ENCODE data around the gene CXorf65.

CXorf65 gene

DNA sequence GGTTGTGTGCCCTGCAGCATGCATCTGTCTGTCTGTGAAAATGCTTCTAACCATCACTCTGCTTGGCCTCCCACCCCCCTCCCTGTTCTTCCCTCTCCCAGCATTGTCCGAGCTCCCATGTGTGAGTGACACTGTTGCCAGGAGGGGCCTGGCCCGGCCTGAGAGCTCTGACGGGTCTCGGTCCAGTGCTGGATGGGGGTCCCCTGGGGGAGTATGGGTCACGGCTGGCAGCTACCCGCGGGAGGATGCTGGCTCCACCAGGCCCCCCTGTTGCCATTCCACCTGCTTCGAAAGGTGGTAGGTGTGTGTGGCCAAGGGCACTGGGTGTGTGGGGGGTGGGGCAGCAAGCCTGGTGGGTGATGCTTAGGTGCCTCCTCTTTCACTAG lies 41.7 kb upstream of the CXorf65 start:
- Histone ChIP-seq H3K36me3 (ENCODE audit: insufficient read depth, low read length) (no peaks in the 10 kb centered on the region), H2AFZ (ENCODE audit: low read depth, low read length) (no peak overlapping the region), H3K9me3 (ENCODE audit: insufficient read depth, low read length, severe bottlenecking) (no peaks in the 10 kb centered on the region), H3K27ac (ENCODE audit: low read length) (no peak overlapping the region), H3K9ac (ENCODE audit: low read depth, low read length) (no peak overlapping the region), H3K4me3 (ENCODE audit: low read depth in 1 of 2, low read length in 2 of 2) (no peak overlapping the region), H3K4me2 (ENCODE audit: insufficient read depth, low read length) (no peak overlapping the region), H3K79me2 (ENCODE audit: insufficient read depth, low read length) (no peaks in the 10 kb centered on the region), H3K27me3 (ENCODE audit: insufficient read depth, low read length, poor library complexity) (no peaks in the 10 kb centered on the region), H4K20me1 (ENCODE audit: insufficient read depth, low read length) (no peaks in the 10 kb centered on the region), H3K4me1 (ENCODE audit: insufficient read depth, low read length) (no peaks in the 10 kb centered on the region)
- DNase-seq (no peak), ATAC-seq (ENCODE audit: insufficient read depth, low read depth) (no peak)
- TF ChIP-seq, protein P1, sequence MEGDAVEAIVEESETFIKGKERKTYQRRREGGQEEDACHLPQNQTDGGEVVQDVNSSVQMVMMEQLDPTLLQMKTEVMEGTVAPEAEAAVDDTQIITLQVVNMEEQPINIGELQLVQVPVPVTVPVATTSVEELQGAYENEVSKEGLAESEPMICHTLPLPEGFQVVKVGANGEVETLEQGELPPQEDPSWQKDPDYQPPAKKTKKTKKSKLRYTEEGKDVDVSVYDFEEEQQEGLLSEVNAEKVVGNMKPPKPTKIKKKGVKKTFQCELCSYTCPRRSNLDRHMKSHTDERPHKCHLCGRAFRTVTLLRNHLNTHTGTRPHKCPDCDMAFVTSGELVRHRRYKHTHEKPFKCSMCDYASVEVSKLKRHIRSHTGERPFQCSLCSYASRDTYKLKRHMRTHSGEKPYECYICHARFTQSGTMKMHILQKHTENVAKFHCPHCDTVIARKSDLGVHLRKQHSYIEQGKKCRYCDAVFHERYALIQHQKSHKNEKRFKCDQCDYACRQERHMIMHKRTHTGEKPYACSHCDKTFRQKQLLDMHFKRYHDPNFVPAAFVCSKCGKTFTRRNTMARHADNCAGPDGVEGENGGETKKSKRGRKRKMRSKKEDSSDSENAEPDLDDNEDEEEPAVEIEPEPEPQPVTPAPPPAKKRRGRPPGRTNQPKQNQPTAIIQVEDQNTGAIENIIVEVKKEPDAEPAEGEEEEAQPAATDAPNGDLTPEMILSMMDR (IDR thresholded peaks at IDR 0.05; ENCODE audit: borderline replicate concordance, extremely low read depth, low read length, poor library complexity, severe bottlenecking) = no peak
- TF ChIP-seq EZH2 (IDR thresholded peaks at IDR 0.05; ENCODE audit: borderline replicate concordance, low read depth, low read length, severe bottlenecking) = no peak

DNA sequence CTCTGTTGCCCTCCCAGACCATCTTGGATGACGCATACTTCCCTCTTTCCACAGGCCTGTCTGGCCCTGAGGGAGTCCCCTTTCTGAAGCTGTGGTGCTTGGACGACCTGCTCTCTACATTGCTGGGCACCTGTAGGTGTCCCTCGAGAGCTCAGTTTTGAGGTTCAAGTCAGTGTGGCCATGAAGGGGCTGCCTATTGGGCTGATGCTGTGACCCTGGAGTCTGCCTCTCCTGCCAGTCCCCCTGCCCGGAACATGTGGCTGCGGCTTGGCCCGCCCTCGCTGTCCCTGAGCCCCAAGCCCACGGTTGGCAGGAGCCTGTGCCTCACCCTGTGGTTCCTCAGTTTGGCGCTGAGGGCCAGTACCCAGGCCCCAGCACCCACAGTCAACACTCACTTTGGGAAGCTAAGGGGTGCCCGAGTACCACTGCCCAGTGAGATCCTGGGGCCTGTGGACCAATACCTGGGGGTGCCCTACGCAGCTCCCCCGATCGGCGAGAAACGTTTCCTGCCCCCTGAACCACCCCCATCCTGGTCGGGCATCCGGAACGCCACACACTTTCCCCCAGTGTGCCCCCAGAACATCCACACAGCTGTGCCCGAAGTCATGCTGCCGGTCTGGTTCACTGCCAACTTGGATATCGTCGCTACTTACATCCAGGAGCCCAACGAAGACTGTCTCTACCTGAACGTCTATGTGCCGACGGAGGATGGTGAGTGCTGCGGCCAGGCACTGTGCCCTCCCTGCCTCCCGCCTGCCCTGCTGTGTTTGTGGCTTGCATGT lies 41.1 kb upstream of the CXorf65 start:
- no peaks in the 10 kb centered on the region for H3K27me3 ChIP-seq (ENCODE audit: insufficient read depth, low read length, poor library complexity)
- DNase-seq (no peak), ATAC-seq (ENCODE audit: insufficient read depth, low read depth) (no peak)
- H3K9me3 ChIP-seq (ENCODE audit: insufficient read depth, low read length, severe bottlenecking) = no peaks in the 10 kb centered on the region
- H3K4me3 ChIP-seq (ENCODE audit: low read depth in 1 of 2, low read length in 2 of 2) = no peak overlapping the region
- H3K36me3 ChIP-seq (ENCODE audit: insufficient read depth, low read length) = no peaks in the 10 kb centered on the region
- no peak overlapping the region for H3K9ac ChIP-seq (ENCODE audit: low read depth, low read length)
- no peaks in the 10 kb centered on the region for H3K79me2 ChIP-seq (ENCODE audit: insufficient read depth, low read length)
- H3K4me1 ChIP-seq (ENCODE audit: insufficient read depth, low read length) = no peaks in the 10 kb centered on the region
- no peak overlapping the region for H2AFZ ChIP-seq (ENCODE audit: low read depth, low read length)
- no peak overlapping the region for H3K4me2 ChIP-seq (ENCODE audit: insufficient read depth, low read length)
- no peaks in the 10 kb centered on the region for H4K20me1 ChIP-seq (ENCODE audit: insufficient read depth, low read length)
- TF ChIP-seq, protein P1 (IDR thresholded peaks at IDR 0.05; ENCODE audit: borderline replicate concordance, extremely low read depth, low read length, poor library complexity, severe bottlenecking) = no peak
- TF ChIP-seq EZH2 (IDR thresholded peaks at IDR 0.05; ENCODE audit: borderline replicate concordance, low read depth, low read length, severe bottlenecking) = no peak
- H3K27ac ChIP-seq (ENCODE audit: low read length) = no peak overlapping the region

DNA sequence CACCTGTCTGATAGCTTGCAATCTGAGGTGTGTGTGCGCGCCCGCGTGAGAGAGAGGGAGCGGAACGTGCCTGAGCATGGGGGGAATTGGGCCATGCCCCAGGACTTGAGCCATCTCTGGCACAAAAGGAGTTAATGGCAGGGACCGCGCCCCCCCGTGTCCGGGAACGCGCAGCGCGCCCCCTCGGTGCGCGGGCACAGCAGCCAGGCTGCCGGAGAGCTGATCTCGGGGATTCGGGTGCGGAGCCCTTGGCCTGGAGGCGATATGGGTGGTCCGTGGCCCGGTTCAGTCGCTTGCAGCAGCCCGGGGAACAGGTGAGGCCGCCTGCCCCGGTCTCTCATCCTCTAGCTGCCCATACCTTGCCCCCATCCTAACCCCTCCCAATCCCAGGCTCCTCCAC lies 38.1 kb upstream of the CXorf65 start, which contains the start of gene NLGN3:
NLGN3 (plus strand) TSS at position 191 of the 400 bp plus-strand sequence. CDS start 2,909 bp downstream, outside the sequence.
- H3K36me3 ChIP-seq (ENCODE audit: insufficient read depth, low read length) = peaks cover 18% of the 10 kb centered on the region
- no peak for DNase-seq
- no peak within 1 kb of the TSS for H3K4me2 ChIP-seq (ENCODE audit: insufficient read depth, low read length)
- no peak within 1 kb of the TSS for H2AFZ ChIP-seq (ENCODE audit: low read depth, low read length)
- TF ChIP-seq EZH2 (IDR thresholded peaks at IDR 0.05; ENCODE audit: borderline replicate concordance, low read depth, low read length, severe bottlenecking) = no peak
- TF ChIP-seq, protein P1 (IDR thresholded peaks at IDR 0.05; ENCODE audit: borderline replicate concordance, extremely low read depth, low read length, poor library complexity, severe bottlenecking) = no peak
- no peaks in the 10 kb centered on the region for H3K79me2 ChIP-seq (ENCODE audit: insufficient read depth, low read length)
- no peak within 1 kb of the TSS for H3K4me3 ChIP-seq (ENCODE audit: low read depth in 1 of 2, low read length in 2 of 2)
- H4K20me1 ChIP-seq (ENCODE audit: insufficient read depth, low read length) = no peaks in the 10 kb centered on the region
- H3K9ac ChIP-seq (ENCODE audit: low read depth, low read length) = no peak within 1 kb of the TSS
- no peak; the same call in 2 of the 3 replicates for ATAC-seq (ENCODE audit: insufficient read depth, low read depth)
- H3K27ac ChIP-seq (ENCODE audit: low read length) = no peak within 1 kb of the TSS
- no peaks in the 10 kb centered on the region for H3K9me3 ChIP-seq (ENCODE audit: insufficient read depth, low read length, severe bottlenecking)
- H3K27me3 ChIP-seq (ENCODE audit: insufficient read depth, low read length, poor library complexity) = no peaks in the 10 kb centered on the region
- H3K4me1 ChIP-seq (ENCODE audit: insufficient read depth, low read length) = no peaks in the 10 kb centered on the region

All from DND-41 (cell line).